Suppressor macrophage (primary cell): Measurements from ENCODE around the gene KLHL17.

Experiments used
- DNase-seq, 4 experiments: peaks; one replicate each; pipeline ENCODE4 v3.0.0-alpha.2; 2020 to 2022

The KLHL17 gene

DNA sequence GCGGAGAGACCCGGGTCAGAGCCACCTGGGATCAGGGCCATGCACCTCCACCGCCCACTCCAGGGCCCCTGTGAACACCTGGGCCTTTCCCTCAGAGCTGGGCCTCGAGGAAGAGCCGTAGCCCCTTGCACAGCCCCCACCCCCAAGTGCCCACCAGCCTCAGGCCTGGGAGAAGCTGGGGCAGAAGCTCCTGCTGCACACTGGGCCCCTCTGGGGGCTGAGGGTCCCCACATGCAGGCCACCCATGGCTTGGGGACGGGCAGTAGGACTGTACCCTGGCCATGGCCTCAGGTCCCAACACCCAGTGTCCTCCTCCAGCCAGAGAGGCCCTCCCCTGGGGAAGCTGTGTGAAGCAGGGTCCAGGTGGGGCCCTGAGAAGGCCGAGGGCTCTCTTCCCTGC is 7.8 kb upstream of the KLHL17 start:
- DNase-seq: no peak

DNA sequence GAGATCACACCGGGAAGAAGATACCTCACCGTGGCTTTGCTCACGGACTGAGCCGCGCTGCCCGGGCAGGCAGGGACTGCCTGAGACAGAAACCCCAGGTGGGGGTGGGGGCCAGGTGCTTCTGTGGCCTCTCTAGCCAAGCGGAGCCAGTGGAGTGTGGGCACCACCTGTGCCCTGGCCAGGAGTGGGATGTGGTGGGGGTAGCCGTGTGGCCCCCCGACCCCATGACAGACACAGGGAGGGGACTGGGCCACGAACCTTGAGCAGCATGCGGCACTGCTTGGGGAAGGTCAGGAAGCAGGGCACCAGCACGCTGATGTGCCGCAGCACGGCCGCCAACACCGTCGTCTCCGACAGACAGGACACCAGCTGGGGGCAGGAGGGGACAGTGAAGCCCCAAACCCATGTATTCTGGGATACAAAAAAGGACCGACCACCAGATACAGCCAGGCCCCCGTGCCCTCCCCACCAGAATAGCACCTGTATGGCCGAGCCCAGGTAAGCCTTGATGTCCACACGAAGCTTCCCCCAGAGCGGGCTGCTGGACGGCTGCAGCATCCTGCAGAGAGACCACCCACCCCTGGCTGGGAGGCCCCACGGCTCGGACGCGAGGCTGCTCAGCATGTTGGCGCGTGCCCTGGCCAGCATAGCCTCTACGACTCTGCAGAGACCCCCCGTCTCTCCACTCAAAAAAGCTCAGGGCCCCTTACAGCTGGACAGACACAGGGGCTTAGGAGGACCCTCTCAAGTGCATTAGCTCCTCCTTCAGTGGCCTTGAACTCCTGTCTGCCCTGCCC is 6.7 kb upstream of the KLHL17 start:
- DNase-seq: no peak

DNA sequence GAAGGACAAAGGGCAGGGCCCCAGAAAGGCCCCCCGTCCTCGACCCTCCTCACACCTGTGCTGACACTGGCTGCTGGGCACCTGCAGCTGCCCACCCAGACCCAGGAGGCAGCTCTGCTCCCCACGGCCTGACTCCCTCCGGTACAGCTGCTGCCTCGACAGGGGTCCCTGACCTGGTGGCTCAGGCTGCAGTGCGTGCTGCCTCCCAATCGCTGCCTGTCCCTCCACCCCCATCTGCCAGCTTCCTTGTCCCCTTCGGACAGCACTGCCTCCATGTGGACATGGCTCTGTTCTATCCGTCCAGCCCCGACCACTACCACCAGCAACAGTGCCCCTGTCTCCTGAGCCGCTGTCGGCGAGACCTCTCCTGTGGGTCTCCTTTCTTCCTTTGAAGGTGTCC is 5.5 kb upstream of the KLHL17 start:
- no peak for DNase-seq

DNA sequence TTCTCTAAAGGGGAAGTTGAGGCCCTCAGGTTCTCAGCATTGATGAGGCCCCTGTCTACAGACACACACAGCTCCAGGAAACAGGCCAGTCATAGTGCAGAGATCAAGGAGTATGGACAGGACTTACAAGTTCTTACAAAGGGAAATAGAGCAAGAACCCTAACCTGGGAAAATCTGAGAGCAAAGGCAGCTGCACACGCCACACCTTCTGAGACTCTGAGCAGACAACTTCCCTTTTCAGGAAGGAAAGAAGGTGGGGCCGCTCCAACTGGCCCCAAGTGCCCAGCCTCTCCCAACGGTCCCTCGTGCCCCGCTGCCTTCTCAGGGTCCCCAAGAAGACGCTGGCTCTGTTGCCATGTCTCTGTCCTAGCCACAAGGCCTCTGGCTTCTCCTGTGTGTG is 4.9 kb upstream of the KLHL17 start:
- peak in 1 of 4 experiments; percentile 50 for DNase-seq

DNA sequence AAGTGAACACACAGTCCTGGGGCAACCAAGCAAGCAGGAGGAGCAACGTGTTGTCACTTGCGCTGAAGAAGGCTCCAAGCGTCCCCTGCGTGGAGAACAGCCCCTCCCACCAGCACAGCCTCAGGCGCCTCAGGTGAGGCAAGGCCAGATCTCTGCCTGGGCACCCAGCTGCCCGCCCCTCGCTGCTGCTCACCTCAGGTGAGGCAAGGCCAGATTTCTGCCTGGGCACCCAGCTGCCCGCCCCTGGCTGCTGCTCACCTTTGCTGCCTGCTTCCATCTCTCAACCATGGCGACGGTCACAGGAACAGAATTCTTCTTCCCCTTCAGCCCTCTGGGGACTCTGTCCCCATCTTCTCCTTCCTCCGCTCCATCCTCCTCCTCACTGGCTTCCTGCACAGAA is 3.7 kb upstream of the KLHL17 start:
- DNase-seq: no peak

DNA sequence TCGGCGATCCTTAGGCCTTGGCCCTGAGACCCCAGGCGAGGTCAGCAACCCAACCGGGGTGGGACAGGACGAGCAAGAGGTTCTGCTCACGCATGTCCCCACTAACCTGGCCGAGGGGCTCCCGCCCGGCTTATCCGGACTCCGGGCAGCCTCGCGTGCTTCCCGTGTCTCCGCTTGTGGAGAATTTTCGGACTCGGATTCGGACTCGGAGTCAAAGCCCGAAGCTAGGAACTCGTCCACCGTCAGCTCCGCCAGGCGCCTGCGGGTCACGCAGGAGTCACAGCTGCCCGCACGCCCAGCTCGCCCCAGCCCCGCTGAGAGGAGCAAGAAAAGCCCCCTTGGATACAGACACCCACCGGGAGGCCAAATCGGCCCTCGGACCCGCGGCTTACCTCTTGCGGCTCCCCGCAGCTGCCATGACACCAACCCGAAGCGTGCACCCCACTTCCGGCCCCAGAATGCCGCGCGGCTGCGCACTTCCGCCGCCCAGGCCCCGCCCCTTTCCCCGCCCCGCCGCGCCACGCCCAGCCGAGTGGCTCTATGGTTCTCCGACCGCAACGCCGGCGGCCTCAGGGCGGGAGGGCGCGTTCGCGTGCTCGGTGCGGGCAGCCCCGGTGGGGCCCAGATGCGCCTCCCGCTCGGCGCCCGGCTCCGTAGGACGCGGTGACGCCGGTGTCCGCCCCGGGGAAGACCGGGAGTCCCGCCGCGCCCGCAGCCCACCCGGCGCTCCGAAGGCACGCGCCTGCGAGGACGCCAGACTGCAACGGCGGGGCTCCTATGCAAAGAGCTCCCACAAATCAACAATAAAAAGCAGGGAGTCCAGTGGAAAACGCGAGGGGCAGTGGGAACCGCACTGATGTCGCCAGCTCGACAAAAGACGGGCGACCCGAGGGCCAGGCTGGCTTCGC is 1.3 kb upstream of the KLHL17 start, which contains the start of gene NOC2L:
TSS of gene NOC2L (minus strand) at position 434 of the 908 bp plus-strand sequence. CDS start at position 418, 16 bp downstream.
- peak; percentile 90 to 97 (median 96) for DNase-seq

DNA sequence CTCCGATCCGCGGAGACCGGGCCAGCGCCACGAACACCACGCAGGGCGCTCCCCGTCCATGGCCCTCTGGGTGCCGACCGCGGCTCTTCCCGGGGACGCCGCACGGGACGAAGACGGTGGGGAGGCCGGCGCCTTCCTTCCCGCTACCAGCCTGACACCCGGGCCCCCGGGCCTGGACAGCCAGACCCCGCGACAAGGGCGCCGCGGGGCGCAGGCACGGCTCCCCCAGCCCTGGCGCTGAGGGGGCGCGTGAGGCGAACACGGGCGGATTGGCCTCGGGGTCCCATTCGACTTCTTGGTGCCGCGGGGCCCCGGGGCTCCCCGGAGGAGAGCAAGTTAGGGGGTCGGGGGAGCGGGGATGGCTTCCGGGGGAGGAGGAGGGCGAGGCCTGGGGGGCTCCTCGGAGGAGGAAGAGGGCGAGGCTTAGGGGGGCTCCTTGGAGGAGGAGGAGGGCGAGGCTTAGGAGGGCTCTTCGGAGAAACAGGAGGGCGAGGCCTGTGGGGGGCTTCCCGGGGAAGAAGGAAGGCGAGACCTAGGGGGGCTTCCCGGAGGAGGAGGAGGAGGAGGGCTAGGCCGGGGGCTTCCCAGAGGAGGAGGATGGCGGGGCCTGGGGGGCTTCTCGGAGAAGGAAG is 537 bp upstream of the KLHL17 start:
- no peak for DNase-seq

DNA sequence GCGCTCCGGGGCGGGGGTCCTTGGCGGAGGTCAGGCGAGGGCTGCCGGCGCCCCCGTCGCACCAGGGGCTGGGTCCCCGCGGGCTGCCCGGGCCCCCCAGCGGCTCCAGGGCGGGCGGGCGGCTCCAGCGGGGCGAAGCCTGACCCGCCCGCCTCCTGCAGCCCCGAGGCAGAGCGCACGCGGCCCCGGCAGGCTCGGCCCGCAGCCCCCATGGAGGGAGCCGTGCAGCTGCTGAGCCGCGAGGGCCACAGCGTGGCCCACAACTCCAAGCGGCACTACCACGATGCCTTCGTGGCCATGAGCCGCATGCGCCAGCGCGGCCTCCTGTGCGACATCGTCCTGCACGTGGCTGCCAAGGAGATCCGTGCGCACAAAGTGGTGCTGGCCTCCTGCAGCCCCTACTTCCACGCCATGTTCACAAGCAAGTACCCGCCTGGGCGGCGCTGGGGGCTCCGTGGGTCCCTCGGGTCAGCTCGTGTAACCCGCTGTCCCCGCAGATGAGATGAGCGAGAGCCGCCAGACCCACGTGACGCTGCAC is 817 bp downstream of the KLHL17 start:
- peak in 1 of 4 experiments; percentile 38 for DNase-seq

DNA sequence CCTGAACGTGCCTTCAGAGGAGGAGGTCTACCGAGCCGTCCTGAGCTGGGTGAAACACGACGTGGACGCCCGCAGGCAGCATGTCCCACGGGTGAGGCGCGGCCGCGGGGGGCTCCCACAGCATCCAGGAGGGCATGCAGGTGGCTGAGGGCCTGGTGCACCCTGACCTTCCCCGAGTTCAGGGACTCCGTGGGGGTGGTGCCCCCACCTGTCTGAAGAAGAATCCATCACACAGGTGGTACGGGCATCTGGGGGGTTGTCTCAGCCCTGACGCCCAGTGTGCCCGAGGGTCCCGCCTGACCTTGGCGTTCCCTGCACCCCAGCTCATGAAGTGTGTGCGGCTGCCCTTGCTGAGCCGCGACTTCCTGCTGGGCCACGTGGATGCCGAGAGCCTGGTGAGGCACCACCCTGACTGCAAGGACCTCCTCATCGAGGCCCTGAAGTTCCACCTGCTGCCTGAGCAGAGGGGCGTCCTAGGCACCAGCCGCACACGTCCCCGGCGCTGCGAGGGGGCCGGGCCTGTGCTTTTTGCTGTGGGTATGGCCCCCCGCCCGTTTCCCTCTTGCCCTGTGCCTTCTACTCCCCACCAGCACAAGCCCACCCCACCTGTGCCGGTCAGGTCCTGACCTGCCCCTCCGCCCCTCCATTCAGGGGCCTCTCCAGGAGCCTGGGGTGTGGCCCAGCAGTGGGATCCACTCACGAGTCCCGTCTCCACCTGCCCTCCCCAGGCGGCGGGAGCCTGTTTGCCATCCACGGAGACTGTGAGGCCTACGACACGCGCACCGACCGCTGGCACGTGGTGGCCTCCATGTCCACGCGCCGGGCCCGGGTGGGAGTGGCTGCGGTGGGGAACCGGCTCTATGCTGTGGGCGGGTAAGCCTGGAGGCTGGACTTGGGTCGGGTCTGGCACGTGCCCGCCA is 2.3 kb downstream of the KLHL17 start:
- DNase-seq: no peak

DNA sequence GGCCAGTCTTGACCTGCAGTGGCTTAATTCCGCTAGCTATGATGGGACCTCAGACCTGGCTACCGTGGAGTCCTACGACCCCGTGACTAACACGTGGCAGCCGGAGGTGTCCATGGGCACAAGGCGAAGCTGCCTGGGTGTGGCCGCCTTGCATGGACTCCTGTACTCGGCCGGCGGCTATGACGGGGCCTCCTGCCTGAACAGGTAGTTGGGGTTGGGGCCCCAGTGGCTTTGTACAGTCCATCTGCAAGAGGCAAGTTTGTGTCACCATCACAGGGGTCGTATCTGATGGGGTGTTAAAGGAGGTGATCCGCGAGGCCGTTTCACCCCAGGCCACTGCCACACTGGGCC is 2.9 kb downstream of the KLHL17 start:
- no peak for DNase-seq

DNA sequence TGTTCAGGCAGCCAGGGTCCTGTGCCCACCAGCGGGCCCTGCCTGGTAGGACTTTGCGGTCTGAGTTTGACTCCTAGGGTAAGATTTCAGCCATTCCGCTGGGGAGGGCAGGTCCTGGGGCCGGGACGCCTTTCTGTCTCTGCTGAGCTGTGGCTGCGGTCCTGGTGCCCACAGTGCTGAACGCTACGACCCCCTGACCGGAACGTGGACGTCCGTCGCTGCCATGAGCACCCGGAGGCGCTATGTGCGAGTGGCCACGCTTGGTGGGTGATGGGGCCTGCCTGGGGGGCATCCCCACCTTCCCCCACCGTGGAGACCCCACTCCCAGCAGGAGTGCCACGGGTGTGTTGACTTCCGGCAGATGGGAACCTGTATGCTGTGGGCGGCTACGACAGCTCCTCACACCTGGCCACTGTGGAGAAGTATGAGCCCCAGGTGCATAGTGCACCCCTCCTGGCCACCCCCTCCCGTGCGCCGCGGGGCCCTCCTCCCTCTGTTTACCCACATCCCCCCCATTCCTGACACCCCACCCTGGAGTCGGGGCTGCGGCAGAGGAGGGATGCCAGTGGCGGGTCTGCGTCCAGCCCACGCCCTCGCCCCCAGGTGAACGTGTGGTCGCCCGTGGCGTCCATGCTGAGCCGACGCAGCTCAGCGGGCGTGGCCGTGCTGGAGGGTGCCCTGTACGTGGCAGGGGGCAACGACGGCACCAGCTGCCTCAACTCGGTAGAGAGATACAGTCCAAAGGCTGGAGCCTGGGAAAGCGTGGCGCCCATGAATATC is 3.6 kb downstream of the KLHL17 start:
- no peak for DNase-seq

DNA sequence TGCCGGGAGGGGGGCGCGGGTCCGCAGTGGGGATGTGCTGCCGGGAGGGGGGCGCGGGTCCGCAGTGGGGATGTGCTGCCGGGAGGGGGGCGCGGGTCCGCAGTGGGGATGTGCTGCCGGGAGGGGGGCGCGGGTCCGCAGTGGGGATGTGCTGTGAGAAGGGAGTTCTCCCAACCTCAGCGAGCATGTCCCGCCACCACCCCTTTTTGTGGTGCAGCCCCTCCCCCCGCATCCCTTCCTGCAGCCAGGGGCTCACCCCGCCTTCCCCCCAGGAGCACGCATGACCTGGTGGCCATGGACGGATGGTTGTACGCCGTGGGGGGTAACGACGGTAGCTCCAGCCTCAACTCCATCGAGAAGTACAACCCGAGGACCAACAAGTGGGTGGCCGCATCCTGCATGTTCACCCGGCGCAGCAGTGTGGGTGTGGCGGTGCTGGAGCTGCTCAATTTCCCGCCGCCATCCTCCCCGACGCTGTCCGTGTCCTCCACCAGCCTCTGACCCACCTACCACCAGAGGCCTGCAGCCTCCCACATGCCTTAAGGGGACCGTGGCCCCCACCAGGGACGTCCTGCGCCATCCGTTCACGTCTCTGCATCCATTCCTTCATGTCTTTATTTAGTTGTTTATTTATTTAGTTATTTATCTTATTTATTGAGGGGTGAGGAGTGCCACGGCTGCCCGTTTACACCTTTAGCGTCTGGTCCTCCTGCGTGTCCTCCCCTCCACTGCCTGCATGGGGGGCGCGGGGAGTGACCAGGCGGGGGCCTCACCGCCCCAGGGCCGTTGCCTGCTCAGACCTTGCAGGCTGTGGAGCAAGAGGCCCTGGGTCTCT is 4.5 kb downstream of the KLHL17 start:
- DNase-seq: no peak

DNA sequence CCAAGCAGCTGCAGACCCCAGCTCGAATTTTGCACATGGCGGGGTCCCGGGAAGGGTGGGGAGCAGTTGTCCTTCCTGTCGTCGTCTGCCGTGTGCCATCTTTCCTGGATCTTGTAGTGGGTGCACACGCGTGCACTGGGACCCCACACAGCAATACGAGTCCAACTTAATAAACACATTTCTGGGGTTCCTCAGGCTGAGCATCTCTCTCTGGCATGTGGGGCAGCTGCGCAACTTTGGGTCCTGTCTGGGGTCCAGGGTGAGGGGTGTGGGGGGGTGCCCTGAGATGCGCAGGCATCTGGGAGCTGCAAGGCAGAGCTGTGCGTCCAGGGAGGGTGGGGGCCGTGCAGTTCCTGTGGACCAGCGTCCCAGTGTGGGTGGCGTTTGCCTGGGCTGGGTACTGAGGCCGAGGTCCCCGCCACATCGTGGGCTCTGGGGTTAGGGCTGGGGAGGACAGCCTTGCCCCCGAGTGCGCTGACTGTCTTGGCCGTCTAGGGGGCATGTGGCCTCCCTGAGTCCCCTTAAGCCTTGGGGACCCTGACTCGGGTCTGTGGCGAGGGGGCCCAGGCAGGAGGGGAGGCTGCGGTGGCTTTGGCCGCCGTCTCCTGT is 5.2 kb downstream of the KLHL17 start:
- DNase-seq: no peak

DNA sequence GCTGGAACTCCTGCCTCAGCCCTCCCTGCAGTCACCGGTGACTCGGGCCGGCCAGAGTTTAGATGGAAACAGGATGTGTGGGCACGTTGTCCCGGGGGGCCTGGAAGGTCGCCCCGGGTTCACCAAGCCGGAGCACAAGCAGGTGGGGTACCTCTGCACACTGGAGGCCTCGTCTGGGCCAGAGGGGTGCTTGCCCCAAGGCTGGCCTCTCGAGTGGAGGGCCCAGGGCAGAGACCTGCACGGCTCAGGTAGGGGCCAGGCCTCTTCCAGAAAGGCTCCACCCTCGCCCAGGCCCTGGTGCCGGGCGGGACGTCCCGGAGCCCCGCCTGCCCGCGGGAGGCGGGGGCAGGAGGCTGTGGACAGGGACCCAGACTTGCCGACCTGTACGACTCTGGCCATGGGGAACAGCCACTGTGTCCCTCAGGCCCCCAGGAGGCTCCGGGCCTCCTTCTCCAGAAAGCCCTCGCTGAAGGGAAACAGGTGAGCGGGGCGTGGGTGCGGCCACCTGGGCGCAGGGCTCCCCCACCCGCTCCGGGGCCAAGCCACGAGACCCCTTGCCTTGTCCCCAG is 5.8 kb downstream of the KLHL17 start, which contains the start of gene PLEKHN1:
TSS of gene PLEKHN1 (plus strand) at position 348 of the 569 bp plus-strand sequence. CDS start at position 398, 50 bp downstream.
- peak in 3 of 4 experiments; percentile 27 to 66 (median 52) for DNase-seq

DNA sequence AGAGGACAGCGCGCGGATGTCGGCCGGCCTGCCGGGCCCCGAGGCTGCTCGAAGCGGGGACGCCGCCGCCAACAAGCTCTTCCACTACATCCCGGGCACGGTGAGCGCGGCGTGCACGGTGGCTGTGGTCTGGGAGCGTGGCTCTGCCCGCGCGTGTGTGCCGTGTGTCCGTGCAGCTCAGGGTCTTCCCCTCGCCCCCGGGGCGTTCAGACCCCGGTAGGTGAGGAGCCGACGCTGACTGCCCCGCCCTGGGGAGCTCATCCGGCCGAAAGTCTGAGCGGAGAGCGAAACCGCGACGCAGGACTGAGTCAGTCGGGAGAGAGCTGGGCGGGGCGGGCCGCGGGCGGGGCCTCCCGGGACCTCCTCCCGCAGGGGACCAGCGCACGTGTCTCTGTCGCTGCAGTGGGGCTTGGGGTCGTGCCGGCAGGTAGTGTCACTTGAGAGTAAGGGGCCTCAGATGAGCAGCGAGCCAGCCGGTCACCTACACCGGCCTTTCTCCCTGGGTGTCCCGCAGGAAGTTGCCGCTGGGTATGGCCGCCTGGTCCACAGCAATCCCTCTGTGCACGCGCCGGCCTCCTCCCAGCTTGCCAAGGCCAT is 6.4 kb downstream of the KLHL17 start:
- DNase-seq: peak; percentile 49 to 79 (median 62)

DNA sequence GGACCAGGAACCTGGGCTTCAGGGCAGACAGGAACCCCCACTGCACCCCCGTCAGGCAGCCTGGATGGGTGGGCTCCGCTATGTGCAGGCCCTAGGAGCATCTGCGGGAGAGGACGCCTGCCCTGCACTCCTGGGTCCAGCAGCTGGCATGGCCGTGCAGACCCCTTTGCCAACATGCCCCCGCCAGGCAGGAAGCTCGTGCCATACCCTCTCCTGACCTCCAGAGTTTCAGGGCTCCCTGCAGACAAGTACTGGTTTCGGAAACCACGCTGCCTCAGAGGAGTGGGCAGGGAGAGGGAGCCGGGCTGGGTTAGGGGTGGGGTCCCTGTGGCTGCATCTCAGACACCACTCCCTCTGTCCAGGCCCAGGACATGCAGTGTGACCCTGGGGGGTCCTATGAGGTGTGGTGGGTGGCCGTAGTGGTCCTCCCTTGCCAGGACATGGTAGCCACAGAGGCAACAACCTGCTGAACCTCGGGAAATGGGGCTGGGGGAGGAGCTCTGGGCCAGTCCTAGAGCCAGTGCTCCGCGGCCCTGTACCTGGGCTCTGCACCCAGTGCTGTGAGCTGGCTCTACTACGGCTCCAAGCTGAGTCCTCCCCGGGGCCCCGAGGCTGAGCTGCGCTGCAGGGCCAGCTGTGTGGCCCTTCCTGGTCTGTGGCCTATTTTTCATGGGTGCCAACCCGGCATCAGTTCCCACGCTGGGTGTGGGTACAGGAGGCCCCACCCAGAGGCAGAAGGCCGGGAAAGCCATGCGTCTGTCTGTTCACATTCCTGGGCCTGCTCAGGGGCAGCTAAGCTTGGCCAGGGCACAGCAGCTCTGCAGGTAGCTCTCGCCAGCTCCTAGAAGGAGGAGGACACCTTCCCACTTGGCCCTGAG is 7.3 kb downstream of the KLHL17 start:
- DNase-seq: no peak

DNA sequence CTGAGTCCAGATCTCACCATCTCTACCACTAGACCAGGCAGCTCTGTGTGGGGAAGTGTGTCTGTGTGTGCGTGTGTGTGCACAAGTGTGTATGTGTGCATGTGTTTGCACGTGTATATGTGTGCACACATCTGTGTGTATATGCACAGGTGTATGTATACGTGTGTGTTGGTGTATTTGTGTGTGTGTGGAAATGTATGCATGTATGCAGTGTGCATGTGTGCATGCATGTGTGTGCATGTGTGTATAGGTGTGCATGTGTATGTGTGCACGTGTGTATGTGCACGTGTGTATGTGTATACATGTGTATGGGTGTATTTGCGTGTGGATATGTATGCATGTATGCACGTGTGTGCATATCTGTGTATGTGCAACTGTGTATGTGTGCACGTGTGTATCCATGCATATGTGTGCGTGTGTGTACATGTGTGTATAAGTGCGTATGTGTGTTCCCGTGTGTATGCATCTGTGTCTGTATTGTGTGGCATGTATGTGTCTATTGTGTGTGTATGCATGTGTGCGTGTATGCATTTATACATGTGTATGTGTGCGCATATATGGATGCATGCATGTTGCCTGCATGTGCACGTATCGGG is 9.0 kb downstream of the KLHL17 start:
- no peak for DNase-seq
